SW 1271 (cell line): ENCODE measurements around the gene VPS26C.
"Not testable (repeated sequence)": the region's sequence is repeated elsewhere in the genome, so short reads cannot be mapped to it uniquely, and the experiment has no call there.

Experiments used
- DNase-seq, 2 experiments: peaks; one replicate each; lab custom pipeline; 2025; lab: John Stamatoyannopoulos, UW

VPS26C gene

GRCh38 chr21:37267269-37268185 lies at the start of gene VPS26C:
Gene VPS26C, minus strand, starts transcription at chr21:37267334. Its CDS starts 40 bp downstream, at chr21:37267294.
- DNase-seq, result peak; percentile 92 to 96

- DNase-seq, result not testable (repeated sequence)
These were observed 48.9 kb upstream of the VPS26C start for GRCh38 chr21:37316072-37316471.

GRCh38 chr21:37300114-37300751 lies 33.1 kb upstream of the VPS26C start:
- no peak for DNase-seq

- no peak for DNase-seq
These were observed 30.2 kb upstream of the VPS26C start for GRCh38 chr21:37297364-37297763.

- DNase-seq, result no peak
These were observed 27.5 kb upstream of the VPS26C start for GRCh38 chr21:37294679-37295078.

GRCh38 chr21:37292941-37293340 lies 25.8 kb upstream of the VPS26C start:
- no peak for DNase-seq

- no peak for DNase-seq
These were observed 24.9 kb upstream of the VPS26C start for GRCh38 chr21:37292041-37292440.

- not testable (repeated sequence) for DNase-seq
These were observed 16.1 kb upstream of the VPS26C start for GRCh38 chr21:37283191-37283710.

- not testable (repeated sequence) for DNase-seq
These were observed 15.5 kb upstream of the VPS26C start for GRCh38 chr21:37282602-37283001.

- DNase-seq, result no peak
These were observed 14.9 kb upstream of the VPS26C start for GRCh38 chr21:37281993-37282392.

GRCh38 chr21:37281579-37281978 lies 14.4 kb upstream of the VPS26C start:
- no peak for DNase-seq

- DNase-seq, result not testable (repeated sequence)
These were observed 12.1 kb upstream of the VPS26C start for GRCh38 chr21:37279271-37279670.

GRCh38 chr21:37278199-37278598 lies 11.1 kb upstream of the VPS26C start:
- DNase-seq, result no peak

- DNase-seq, result no peak
These were observed 9.2 kb upstream of the VPS26C start for GRCh38 chr21:37276377-37276776.

- no peak for DNase-seq
These were observed 7.0 kb upstream of the VPS26C start for GRCh38 chr21:37273911-37274690.

- no peak for DNase-seq
These were observed 6.3 kb upstream of the VPS26C start for GRCh38 chr21:37273440-37273839.

- DNase-seq, result no peak
These were observed 5.8 kb upstream of the VPS26C start for GRCh38 chr21:37272897-37273296.

- no peak for DNase-seq
These were observed 3.6 kb upstream of the VPS26C start for GRCh38 chr21:37270576-37271365.

GRCh38 chr21:37269481-37269880 lies 2.3 kb upstream of the VPS26C start:
- no peak for DNase-seq

GRCh38 chr21:37268186-37268503 lies 1.0 kb upstream of the VPS26C start:
- DNase-seq, result no peak

- DNase-seq, result no peak
These were observed 466 bp downstream of the VPS26C start for GRCh38 chr21:37266515-37267221.
